Measurements from ENCODE around the gene KRTAP4-5. TPM values are rescaled to one million over a fixed set of nuclear protein-coding genes. Genes with fewer than 3 reads are reported as not detected.
"Not testable (repeated sequence)": the region's sequence is repeated elsewhere in the genome, so short reads cannot be mapped to it uniquely, and the experiment has no call there.

Gene KRTAP4-5
- not detected in 2 replicates for total RNA-seq
- long read RNA-seq, result 0 reads

DNA sequence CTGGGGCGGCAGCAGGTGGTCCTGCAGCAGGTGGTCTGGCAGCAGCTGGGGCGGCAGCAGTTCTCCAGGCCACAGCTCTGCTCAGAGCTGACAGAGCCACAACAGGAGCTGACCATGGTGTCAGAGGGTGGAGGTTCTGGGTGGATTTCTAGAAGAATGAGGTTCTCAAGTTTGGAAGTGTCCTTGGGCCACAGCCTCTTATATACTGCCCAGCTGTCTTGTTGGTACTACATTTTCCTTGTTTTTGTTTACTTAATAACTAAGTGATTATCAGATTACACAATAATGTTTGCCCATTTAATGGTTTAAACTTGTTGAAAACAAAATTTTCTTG is at the start of gene KRTAP4-5:
TSS of gene KRTAP4-5 (minus strand) at position 174 of the 334 bp plus-strand sequence. CDS start at position 116, 58 bp downstream.
- DNase-seq (ENCODE audit: low spot score, unreplicated experiment), result no peak
- Mint-ChIP-seq H3K4me3 (ENCODE audit: low read depth) (no peak within 1 kb of the TSS), H3K36me3 (ENCODE audit: insufficient read depth) (no peaks in the 10 kb centered on the region), H3K4me1 (ENCODE audit: low read depth) (peaks cover 2% of the 10 kb centered on the region), H3K27ac (no peak within 1 kb of the TSS), H3K27me3 (peaks cover 7% of the 10 kb centered on the region), H3K9me3 (ENCODE audit: low read depth) (no peaks in the 10 kb centered on the region)
- TF ChIP-seq, protein P1, sequence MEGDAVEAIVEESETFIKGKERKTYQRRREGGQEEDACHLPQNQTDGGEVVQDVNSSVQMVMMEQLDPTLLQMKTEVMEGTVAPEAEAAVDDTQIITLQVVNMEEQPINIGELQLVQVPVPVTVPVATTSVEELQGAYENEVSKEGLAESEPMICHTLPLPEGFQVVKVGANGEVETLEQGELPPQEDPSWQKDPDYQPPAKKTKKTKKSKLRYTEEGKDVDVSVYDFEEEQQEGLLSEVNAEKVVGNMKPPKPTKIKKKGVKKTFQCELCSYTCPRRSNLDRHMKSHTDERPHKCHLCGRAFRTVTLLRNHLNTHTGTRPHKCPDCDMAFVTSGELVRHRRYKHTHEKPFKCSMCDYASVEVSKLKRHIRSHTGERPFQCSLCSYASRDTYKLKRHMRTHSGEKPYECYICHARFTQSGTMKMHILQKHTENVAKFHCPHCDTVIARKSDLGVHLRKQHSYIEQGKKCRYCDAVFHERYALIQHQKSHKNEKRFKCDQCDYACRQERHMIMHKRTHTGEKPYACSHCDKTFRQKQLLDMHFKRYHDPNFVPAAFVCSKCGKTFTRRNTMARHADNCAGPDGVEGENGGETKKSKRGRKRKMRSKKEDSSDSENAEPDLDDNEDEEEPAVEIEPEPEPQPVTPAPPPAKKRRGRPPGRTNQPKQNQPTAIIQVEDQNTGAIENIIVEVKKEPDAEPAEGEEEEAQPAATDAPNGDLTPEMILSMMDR (IDR thresholded peaks at IDR 0.05; ENCODE audit: unreplicated experiment), result no peak

DNA sequence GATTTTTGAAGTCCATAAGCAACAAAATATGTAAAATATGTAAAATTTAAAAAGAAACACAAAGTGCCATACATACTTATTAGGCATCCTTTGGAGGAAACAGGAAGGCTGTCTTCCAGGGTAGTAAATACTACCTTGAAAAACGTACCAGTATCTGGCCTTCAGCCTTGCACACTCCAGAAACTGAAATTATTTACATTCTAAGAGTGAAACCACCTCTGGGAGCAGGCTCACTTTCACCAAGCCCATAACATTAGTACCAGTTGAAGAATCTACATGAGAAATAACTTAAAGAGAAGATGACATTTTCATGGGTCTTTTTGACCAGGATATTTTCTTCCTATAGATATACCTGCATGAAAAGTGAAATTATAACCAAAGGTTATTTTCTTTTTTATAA is 46.4 kb upstream of the KRTAP4-5 start:
- no peak overlapping the region for H3K27ac Mint-ChIP-seq
- no peak for DNase-seq (ENCODE audit: low spot score, unreplicated experiment)
- TF ChIP-seq, protein P1 (IDR thresholded peaks at IDR 0.05; ENCODE audit: unreplicated experiment), result no peak
- H3K27me3 Mint-ChIP-seq, result peaks cover 18% of the 10 kb centered on the region
- no peaks in the 10 kb centered on the region for H3K4me1 Mint-ChIP-seq (ENCODE audit: low read depth)
- H3K4me3 Mint-ChIP-seq (ENCODE audit: low read depth), result no peak overlapping the region
- no peaks in the 10 kb centered on the region for H3K36me3 Mint-ChIP-seq (ENCODE audit: insufficient read depth)
- peaks cover 11% of the 10 kb centered on the region for H3K9me3 Mint-ChIP-seq (ENCODE audit: low read depth)

GRCh38 chr17:41190328-41190727 is 40.7 kb upstream of the KRTAP4-5 start:
- DNase-seq (ENCODE audit: low spot score, unreplicated experiment), result no peak
- peaks cover 22% of the 10 kb centered on the region for H3K27me3 Mint-ChIP-seq
- H3K9me3 Mint-ChIP-seq (ENCODE audit: low read depth), result peaks cover 6% of the 10 kb centered on the region

DNA sequence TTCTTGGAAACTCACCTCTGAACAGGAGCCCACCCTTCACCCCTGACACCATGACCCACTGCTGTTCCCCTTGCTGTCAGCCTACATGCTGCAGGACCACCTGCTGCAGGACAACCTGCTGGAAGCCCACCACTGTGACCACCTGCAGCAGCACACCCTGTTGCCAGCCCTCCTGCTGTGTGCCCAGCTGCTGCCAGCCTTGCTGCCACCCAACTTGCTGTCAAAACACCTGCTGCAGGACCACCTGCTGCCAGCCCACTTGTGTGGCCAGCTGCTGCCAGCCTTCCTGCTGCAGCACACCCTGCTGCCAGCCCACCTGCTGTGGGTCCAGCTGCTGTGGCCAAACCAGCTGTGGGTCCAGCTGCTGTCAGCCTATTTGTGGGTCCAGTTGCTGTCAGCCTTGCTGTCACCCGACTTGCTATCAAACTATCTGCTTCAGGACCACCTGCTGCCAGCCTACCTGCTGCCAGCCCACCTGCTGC is 40.3 kb upstream of the KRTAP4-5 start, which contains the start of gene KRTAP9-1:
TSS of gene KRTAP9-1 (plus strand) at position 51 of the 482 bp plus-strand sequence. CDS start at position 51, 0 bp downstream.
- not testable (repeated sequence) for H3K9me3 Mint-ChIP-seq (ENCODE audit: low read depth)
- peaks cover 22% of the 10 kb centered on the region for H3K27me3 Mint-ChIP-seq

More at GRCh38 chr17:41190328-41190727, 40.7 kb upstream of the KRTAP4-5 start:
- Mint-ChIP-seq H3K4me3 (ENCODE audit: low read depth) (no peak overlapping the region), H3K27ac (no peak overlapping the region), H3K36me3 (ENCODE audit: insufficient read depth) (no peaks in the 10 kb centered on the region), H3K4me1 (ENCODE audit: low read depth) (no peaks in the 10 kb centered on the region)
- TF ChIP-seq, protein P1 (IDR thresholded peaks at IDR 0.05; ENCODE audit: unreplicated experiment), result no peak

GRCh38 chr17:41186872-41187271 is 37.2 kb upstream of the KRTAP4-5 start:
- Mint-ChIP-seq H3K4me1 (ENCODE audit: low read depth) (peaks cover 6% of the 10 kb centered on the region), H3K27ac (no peak overlapping the region), H3K27me3 (peaks cover 33% of the 10 kb centered on the region), H3K4me3 (ENCODE audit: low read depth) (no peak overlapping the region), H3K9me3 (ENCODE audit: low read depth) (no peaks in the 10 kb centered on the region), H3K36me3 (ENCODE audit: insufficient read depth) (no peaks in the 10 kb centered on the region)
- TF ChIP-seq, protein P1 (IDR thresholded peaks at IDR 0.05; ENCODE audit: unreplicated experiment), result no peak
- no peak for DNase-seq (ENCODE audit: low spot score, unreplicated experiment)

More for the DNA sequence above, 40.3 kb upstream of the KRTAP4-5 start, which contains the start of gene KRTAP9-1:
- DNase-seq (ENCODE audit: low spot score, unreplicated experiment); H3K4me1 Mint-ChIP-seq (ENCODE audit: low read depth); H3K36me3 Mint-ChIP-seq (ENCODE audit: insufficient read depth); H3K4me3 Mint-ChIP-seq (ENCODE audit: low read depth); H3K27ac Mint-ChIP-seq: not testable (repeated sequence)

DNA sequence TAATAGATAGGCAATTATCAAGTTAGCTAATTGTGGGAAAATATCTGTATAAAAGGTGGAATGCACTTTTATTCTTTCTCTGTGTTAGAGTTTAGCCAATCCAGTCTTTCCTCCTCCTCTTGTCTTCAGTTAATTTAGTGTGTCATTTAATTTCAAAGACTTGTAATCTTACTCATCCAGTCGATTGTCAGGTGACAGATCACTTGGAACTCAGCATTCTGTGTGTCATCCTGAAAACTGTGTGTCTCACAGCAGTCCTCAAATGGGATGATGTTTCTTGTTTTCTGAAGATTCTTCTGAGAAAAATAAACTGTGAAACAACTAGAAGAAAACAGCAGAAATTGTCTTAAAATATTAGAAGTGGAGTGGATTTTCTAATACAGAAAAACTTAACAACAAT is 35.4 kb upstream of the KRTAP4-5 start:
- peaks cover 18% of the 10 kb centered on the region for H3K27me3 Mint-ChIP-seq
- TF ChIP-seq, protein P1 (IDR thresholded peaks at IDR 0.05; ENCODE audit: unreplicated experiment), result no peak
- no peak overlapping the region for H3K27ac Mint-ChIP-seq
- H3K4me1 Mint-ChIP-seq (ENCODE audit: low read depth), result peaks cover 6% of the 10 kb centered on the region
- no peak overlapping the region for H3K4me3 Mint-ChIP-seq (ENCODE audit: low read depth)
- H3K9me3 Mint-ChIP-seq (ENCODE audit: low read depth), result no peaks in the 10 kb centered on the region
- no peaks in the 10 kb centered on the region for H3K36me3 Mint-ChIP-seq (ENCODE audit: insufficient read depth)
- no peak for DNase-seq (ENCODE audit: low spot score, unreplicated experiment)

All from progenitor cell of endocrine pancreas (in vitro differentiated cells).